Measurements from ENCODE around the gene ROBO1.

ROBO1 gene

GRCh38 chr3:78565712-78566111 is 1202.1 kb downstream of the ROBO1 start:
- DNase-seq (ENCODE audit: low read depth, low spot score), result no peak
- H3K4me3 ChIP-seq (ENCODE audit: low read length), result no peak overlapping the region

- DNase-seq (ENCODE audit: low read depth, low spot score), result no peak
- no peak overlapping the region for H3K4me3 ChIP-seq (ENCODE audit: low read length)
Measured at GRCh38 chr3:78562328-78562727, 1205.5 kb downstream of the ROBO1 start.
